Activated naive CD8-positive, alpha-beta T cell treated with anti-CD3 and anti-CD28 coated beads for 36 hours (primary cell): Measurements from ENCODE around the gene A4GALT. TPM values are rescaled to one million over a fixed set of nuclear protein-coding genes. Genes with fewer than 3 reads are reported as not detected.

Source experiments
- DNase-seq: peaks from one replicate; pipeline ENCODE4 v3.0.0; 2021
- H3K27ac Mint-ChIP-seq: one replicate; pipeline ENCODE4 v1.8.0; 2022; ENCODE audit warnings: mild to moderate bottlenecking, moderate library complexity, mixed read lengths
- H3K27me3 Mint-ChIP-seq: one replicate; pipeline ENCODE4 v1.8.0; 2022; ENCODE audit warnings: mild to moderate bottlenecking, mixed read lengths
- H3K36me3 Mint-ChIP-seq: one replicate; pipeline ENCODE4 v1.8.0; 2021; ENCODE audit warnings: mild to moderate bottlenecking, mixed read lengths
- H3K4me1 Mint-ChIP-seq: one replicate; pipeline ENCODE4 v1.8.0; 2021; ENCODE audit warnings: mixed read lengths
- H3K4me3 Mint-ChIP-seq: one replicate; pipeline ENCODE4 v1.8.0; 2022; ENCODE audit warnings: mild to moderate bottlenecking, moderate library complexity, mixed read lengths
- H3K9me3 Mint-ChIP-seq: one replicate; pipeline ENCODE4 v1.8.0; 2022; ENCODE audit warnings: mixed read lengths
- total RNA-seq, 2 experiments: library from RNA; stranded (reverse); gene quantifications; one replicate each; pipeline ENCODE4 v1.2.3, GENCODE V29; 2021

Gene A4GALT
- total RNA-seq, 2 experiments from 2014 or later: 0.08 TPM; not detected in 1

DNA sequence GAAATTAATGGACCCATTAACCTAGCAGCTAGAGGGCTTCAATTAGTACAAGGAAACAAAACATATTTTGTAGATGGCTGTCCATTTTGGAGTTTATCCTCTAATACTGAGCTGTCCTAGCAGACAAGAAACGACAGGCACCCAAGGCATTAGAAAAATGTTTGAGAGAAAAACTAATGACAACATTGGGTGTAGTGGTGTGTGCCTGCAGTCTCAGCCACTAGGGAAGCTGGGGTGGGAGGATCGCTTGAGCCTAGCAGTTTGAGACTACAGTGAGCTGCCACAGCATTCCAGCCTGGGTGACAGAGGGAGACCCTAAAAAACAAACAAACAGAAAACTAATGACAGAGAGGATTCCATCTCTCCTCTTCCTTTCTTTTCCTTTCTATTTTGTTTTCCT, 1.5 kb downstream of the A4GALT start:
- Mint-ChIP-seq H3K4me1 (peaks cover 18% of the 10 kb centered on the region), H3K27me3 (peaks cover 68% of the 10 kb centered on the region), H3K36me3 (no peaks in the 10 kb centered on the region), H3K27ac (no peak overlapping the region), H3K4me3 (peak overlapping the region; percentile 44), H3K9me3 (no peaks in the 10 kb centered on the region)
- DNase-seq: no peak

DNA sequence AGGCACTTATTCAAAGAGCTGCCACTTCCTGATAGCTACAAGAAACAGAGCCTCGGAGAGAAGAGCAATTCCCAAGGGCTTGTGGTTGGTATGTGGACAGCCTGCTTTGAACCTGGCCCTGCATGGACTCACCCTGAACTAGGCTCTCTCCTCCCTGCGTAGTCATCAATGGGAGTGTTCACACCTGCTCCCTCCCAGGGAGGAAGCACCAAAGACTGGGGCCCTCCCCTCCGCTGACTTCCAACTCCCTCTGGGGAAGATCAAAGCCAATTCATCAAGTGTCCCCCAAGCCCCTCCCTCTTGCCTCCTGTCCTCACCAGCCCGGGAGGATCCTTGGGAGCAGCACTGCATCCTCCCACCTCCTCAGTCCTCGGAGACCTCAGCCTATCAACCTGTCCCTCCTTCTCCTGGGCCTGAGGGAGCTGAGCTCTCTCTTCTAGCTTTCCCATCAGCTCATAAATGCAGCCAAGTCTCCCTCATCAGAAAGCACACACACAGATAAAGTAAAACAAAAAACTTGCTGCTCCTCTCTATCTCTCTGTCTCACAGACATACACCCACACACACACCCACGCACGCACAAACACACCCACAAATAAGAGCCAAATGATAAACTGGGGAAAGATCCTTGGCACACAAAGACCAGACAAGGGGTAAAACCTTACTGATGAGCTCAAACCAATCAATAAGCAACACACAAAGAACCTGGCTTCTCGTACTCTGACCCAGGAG, 3.3 kb downstream of the A4GALT start:
- no peaks in the 10 kb centered on the region for H3K9me3 Mint-ChIP-seq
- no peaks in the 10 kb centered on the region for H3K36me3 Mint-ChIP-seq
- no peak for DNase-seq
- H3K4me3 Mint-ChIP-seq: no peak overlapping the region
- H3K27me3 Mint-ChIP-seq: peaks cover 57% of the 10 kb centered on the region
- H3K27ac Mint-ChIP-seq: no peak overlapping the region
- peaks cover 18% of the 10 kb centered on the region for H3K4me1 Mint-ChIP-seq

DNA sequence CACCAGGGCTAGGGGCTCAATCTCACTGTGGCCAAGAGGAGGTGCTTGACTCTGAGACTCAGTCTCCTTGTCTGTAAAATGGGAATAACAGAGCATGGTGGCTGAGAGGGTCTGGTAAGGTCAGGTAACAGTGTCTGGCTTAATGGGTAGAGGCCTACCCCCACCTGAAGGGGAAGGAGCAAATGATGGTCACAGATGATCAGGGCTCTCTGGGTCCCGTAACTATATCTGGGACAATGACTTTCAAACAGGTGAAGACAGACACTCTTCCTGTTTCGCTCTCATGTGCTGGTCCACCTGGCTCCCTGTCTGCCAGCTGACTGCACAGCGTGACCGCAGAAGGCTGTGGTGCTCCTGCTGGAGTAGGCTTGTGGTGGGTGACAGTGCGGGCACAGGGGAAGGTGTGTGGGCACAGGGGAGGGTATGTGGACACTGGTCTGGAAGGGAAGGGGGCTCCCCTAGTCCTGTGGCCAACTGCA, 4.0 kb downstream of the A4GALT start:
- Mint-ChIP-seq H3K4me3 (no peak overlapping the region), H3K9me3 (no peaks in the 10 kb centered on the region), H3K27ac (no peak overlapping the region), H3K36me3 (no peaks in the 10 kb centered on the region), H3K4me1 (peaks cover 17% of the 10 kb centered on the region), H3K27me3 (peaks cover 55% of the 10 kb centered on the region)
- no peak for DNase-seq

DNA sequence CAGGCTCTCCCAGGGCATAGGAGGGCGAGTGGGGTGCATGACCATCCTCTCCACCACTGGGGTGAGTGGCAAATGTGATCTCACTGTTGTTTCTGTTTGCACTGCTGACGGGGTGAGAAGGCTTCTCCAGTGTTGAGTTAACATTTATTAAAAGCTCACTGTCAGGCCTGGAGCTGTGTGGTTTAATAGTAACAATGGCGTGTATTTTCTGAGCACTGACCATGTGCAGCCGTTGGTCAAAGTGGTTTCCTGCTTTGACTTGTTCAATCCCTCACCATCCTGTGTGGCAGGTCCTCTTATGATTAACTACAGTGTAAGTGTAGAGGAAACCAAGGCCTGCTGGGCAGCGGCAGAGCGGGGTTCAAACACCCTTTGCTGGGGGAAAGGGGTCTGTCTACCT, 4.4 kb downstream of the A4GALT start:
- Mint-ChIP-seq H3K36me3 (no peaks in the 10 kb centered on the region), H3K27me3 (peaks cover 53% of the 10 kb centered on the region), H3K9me3 (no peaks in the 10 kb centered on the region), H3K27ac (no peak overlapping the region), H3K4me1 (peaks cover 12% of the 10 kb centered on the region), H3K4me3 (no peak overlapping the region)
- DNase-seq: no peak

DNA sequence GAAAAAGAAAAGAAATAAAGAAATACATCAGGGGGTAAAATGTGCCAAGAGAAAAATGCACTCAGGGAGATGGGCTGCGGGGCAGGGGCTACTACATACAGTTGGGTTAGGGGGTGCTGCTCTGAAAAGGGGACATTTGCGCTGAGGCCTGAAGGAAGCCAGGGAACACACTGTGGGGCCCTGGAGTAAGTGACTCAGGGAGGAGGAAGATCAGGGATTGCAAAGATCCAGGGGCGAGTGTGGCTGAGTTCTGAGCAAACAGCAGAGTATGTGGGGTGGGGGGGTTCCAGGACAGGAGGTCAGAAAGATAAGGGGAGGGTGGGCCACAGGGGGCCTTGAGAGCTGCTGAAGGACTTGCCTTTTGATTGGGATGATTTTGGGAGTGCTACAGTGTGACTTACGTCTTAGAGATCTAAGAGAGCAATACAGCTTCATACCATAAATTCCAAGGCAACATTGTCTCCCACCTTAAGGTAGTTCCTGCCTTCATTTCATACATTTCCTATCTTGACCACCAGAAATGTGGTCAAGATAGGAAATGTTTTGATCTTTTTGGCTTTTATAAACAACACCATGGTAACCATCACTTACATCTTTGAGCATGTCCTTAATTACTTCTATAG, 5.8 kb downstream of the A4GALT start:
- Mint-ChIP-seq H3K4me1 (peaks cover 10% of the 10 kb centered on the region), H3K4me3 (no peak overlapping the region), H3K9me3 (peaks cover under 1% of the 10 kb centered on the region), H3K36me3 (no peaks in the 10 kb centered on the region), H3K27me3 (peaks cover 53% of the 10 kb centered on the region), H3K27ac (no peak overlapping the region)
- no peak for DNase-seq

DNA sequence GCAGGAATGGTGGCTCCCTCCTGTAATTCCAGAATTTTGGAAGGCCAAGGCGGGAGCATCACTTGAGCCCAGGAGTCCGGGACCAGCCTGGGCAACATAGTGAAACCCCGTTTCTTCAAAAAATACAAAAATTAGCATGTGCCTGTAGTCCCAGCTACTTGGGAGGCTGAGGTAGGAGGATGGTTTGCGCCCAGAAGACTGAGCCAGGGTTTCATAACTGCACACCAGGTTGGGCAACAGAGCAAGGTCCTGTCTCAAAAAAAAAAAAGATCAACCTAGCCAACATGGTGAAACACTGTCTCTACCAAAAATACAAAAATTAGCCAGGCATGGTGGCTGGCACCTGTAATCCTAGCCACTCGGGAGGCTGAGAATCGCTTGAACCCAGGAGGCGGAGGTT, 6.4 kb downstream of the A4GALT start:
- Mint-ChIP-seq H3K27me3 (peaks cover 49% of the 10 kb centered on the region), H3K36me3 (no peaks in the 10 kb centered on the region)

DNA sequence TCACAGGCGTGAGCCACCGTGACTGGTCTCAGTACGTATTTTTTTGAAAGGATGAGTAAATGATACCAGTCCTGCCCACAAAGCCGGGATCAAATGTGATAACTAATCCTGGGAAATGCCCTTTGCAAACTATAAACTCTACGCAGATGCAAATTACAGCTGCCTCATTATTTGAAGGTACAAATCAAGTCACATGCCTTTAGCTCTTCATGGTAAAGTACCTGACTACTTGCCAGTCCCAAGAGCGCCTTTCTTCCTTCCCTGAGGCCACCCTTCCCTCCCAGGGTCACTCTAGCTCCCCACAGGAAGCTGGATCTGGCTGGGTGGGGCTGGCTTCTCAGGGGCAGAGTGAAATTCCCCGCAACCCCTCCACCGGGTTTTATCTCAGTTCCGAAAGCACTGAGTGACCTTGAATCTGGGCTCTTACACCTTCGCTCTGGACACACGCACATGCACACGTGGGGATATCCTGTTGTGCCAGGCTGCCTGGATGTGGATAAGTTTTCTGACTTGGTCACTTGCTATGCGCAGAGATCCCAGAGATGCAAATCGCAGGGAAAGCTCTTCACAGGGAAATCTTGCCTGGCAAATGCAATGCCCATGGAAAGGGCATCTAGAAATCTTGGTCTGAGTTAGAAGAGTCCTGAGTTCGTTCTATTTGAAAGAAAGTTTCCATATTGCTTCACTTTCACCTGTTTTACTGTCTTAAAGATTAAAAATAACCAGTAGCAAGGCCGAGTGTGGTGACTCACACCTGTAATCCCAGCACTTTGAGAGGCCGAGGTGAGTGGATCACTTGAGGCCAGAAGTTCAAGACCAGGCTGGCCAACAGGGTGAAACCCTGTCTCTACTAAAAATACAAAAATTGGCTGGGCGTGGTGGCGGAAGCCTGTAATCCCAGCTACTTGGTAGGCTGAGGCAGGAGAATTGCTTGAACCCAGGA, 8.5 kb downstream of the A4GALT start:
- Mint-ChIP-seq H3K4me1 (no peaks in the 10 kb centered on the region), H3K27me3 (peaks cover 39% of the 10 kb centered on the region), H3K9me3 (peaks cover 2% of the 10 kb centered on the region), H3K36me3 (peaks cover 1% of the 10 kb centered on the region), H3K27ac (no peak overlapping the region), H3K4me3 (no peak overlapping the region)
- no peak for DNase-seq

More for the DNA sequence above, 6.4 kb downstream of the A4GALT start:
- Mint-ChIP-seq H3K4me1 (peaks cover 4% of the 10 kb centered on the region), H3K4me3 (no peak overlapping the region), H3K27ac (no peak overlapping the region), H3K9me3 (peaks cover 2% of the 10 kb centered on the region)
- no peak for DNase-seq

DNA sequence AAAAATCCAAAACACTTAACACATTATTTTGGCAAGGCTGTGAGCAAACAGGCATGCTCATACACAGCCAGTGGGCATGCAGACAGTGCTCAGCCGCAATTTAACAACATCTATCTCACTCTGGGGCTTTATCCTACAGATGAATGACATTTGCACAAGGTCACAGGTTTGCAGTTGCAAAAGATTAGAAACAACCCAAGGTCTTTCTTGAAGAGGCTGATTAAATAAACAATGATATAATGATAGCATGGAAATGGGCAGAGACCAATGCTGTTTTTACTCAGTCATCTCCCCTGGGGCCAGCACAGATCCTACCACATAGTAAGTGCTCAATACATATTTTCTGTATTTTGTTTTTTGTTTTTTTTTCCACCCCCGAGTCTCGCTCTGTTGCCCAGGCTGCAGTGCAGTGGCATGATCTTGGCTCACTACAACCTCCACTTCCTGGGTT, 9.4 kb downstream of the A4GALT start:
- no peak overlapping the region for H3K4me3 Mint-ChIP-seq
- peaks cover 2% of the 10 kb centered on the region for H3K9me3 Mint-ChIP-seq
- H3K27ac Mint-ChIP-seq: no peak overlapping the region
- no peak for DNase-seq
- peaks cover 38% of the 10 kb centered on the region for H3K27me3 Mint-ChIP-seq
- no peaks in the 10 kb centered on the region for H3K4me1 Mint-ChIP-seq
- peaks cover 1% of the 10 kb centered on the region for H3K36me3 Mint-ChIP-seq

DNA sequence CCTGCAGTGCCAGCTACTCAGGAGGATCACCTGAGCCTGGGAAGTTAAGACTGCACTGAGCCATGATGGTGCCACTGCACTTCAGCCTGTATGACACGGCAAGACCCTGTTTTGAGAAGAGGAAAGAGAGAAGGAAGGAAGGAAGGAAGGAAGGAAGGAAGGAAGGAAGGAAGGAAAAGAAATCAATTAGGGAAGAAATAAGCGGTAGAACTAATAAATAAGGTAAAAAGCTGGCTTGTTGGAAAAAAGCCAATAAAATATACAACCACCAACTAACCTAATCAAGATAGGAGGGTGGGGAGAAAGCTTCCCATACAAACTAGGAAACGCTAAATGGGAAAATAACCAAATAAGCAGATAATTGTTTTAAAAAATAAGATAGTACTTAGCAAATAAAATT, 12.3 kb downstream of the A4GALT start:
- DNase-seq: no peak
- H3K4me3 Mint-ChIP-seq: no peak overlapping the region
- H3K36me3 Mint-ChIP-seq: peaks cover 1% of the 10 kb centered on the region
- H3K27ac Mint-ChIP-seq: no peak overlapping the region
- peaks cover 27% of the 10 kb centered on the region for H3K27me3 Mint-ChIP-seq
- H3K4me1 Mint-ChIP-seq: no peaks in the 10 kb centered on the region
- H3K9me3 Mint-ChIP-seq: peaks cover 2% of the 10 kb centered on the region

DNA sequence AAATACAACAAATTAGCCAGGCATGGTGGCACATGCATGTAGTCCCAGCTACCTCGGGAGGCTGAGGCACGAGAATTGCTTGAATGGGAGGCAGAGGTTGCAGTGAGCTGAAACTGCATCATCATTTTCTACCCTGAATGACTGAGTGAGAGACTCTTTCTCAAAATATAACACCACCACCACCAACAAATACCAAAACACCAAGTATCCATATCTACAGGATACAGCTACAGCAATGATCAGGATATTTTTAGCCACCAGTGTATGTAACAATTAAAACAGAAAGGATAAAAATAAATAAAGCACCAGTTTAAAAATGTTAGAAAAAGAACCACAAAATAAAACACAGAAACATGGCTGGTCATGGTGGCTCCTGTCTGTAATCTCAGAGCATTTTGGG, 13.2 kb downstream of the A4GALT start:
- H3K27me3 Mint-ChIP-seq: peaks cover 21% of the 10 kb centered on the region

DNA sequence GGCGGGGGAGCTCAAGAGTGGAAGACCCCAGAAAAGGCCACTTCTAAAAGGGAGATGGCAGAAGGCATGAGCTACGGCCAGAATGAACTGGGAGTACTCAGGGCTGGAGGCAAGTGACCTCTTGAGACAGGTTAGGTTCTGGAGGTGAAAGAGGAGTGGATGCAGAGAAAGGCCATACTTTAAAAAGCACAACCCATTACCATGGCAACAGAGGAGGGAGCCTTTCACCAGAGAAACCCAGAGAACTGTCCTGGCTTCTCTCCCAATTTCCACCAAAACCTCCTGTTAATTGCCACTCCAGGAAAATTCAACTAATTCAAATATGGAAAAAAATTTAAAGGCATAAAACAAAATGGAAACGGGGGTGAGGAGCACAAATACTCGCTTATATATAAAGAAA, 15.8 kb downstream of the A4GALT start:
- H3K9me3 Mint-ChIP-seq: peaks cover 2% of the 10 kb centered on the region
- no peaks in the 10 kb centered on the region for H3K4me1 Mint-ChIP-seq
- H3K4me3 Mint-ChIP-seq: no peak overlapping the region
- H3K36me3 Mint-ChIP-seq: peaks cover 1% of the 10 kb centered on the region
- peaks cover 10% of the 10 kb centered on the region for H3K27me3 Mint-ChIP-seq
- no peak for DNase-seq
- no peak overlapping the region for H3K27ac Mint-ChIP-seq

More for the DNA sequence above, 13.2 kb downstream of the A4GALT start:
- H3K9me3 Mint-ChIP-seq: peaks cover 2% of the 10 kb centered on the region
- H3K27ac Mint-ChIP-seq: no peak overlapping the region
- no peak overlapping the region for H3K4me3 Mint-ChIP-seq
- DNase-seq: no peak
- H3K4me1 Mint-ChIP-seq: no peaks in the 10 kb centered on the region
- H3K36me3 Mint-ChIP-seq: peaks cover 1% of the 10 kb centered on the region

DNA sequence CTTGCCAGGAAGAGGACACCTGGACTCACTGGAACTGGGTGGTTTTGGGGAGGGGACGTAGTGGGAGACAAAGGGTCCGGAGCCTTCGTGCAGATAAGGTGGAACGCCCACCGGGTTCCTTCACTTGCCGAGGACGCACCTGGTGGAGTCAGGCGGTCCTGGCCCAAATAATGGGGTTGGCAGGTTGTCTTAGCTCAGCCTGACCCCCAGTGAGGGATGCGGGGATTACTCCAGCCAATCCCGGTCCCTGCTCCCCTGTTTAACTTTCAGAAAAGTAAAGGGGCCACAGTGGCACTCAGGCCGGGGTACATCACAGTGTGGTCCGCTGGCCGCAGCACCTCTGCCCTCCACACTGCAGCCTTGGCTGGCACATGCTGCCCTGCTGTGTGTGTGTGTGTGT, 18.0 kb downstream of the A4GALT start:
- Mint-ChIP-seq H3K4me3 (no peak overlapping the region), H3K27me3 (peaks cover 4% of the 10 kb centered on the region), H3K9me3 (no peaks in the 10 kb centered on the region), H3K27ac (no peak overlapping the region), H3K4me1 (no peaks in the 10 kb centered on the region), H3K36me3 (no peaks in the 10 kb centered on the region)
- no peak for DNase-seq

DNA sequence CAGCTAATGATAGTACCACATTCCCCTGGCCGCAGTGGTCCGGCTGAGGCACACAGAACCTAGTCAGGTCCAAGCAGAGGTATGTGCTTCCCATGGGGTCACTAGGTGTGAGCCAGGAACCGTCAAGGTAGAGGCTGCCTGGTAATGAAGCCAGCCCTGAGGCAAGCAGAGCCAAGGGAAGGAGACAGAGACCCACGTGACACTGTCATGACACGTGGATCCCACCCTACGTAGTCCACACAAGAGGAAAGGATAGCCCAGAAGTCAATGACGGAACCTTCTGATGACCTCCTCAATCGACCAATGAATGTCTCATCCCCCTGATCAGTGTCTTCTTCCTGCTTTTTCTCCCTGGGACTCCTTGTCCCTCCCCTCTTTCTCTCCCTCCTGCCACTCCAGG, 19.0 kb downstream of the A4GALT start:
- Mint-ChIP-seq H3K27me3 (no peaks in the 10 kb centered on the region), H3K4me3 (no peak overlapping the region), H3K4me1 (no peaks in the 10 kb centered on the region), H3K9me3 (no peaks in the 10 kb centered on the region), H3K36me3 (no peaks in the 10 kb centered on the region), H3K27ac (no peak overlapping the region)
- no peak for DNase-seq

DNA sequence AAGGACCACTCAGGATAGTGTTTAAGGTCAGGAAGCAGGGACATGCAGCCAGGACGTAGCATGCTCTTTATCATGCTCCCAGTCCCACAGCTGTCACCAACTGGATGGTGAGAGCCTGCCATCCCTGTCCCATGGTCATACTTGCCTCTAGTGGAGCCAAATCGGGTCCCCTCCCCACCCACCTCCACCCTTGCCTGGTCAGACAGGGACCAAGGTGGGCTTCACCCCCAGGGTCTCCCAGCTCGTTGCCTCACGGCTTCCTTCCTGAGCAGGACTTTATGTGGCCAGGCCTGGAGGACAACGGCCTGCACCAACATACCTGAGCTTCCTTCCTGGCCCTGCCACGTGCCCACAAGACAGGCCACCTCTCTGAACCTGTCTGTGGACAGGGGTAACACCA, 19.8 kb downstream of the A4GALT start:
- no peaks in the 10 kb centered on the region for H3K4me1 Mint-ChIP-seq
- H3K36me3 Mint-ChIP-seq: no peaks in the 10 kb centered on the region
- H3K4me3 Mint-ChIP-seq: no peak overlapping the region
- DNase-seq: no peak
- no peaks in the 10 kb centered on the region for H3K9me3 Mint-ChIP-seq
- no peaks in the 10 kb centered on the region for H3K27me3 Mint-ChIP-seq
- no peak overlapping the region for H3K27ac Mint-ChIP-seq

DNA sequence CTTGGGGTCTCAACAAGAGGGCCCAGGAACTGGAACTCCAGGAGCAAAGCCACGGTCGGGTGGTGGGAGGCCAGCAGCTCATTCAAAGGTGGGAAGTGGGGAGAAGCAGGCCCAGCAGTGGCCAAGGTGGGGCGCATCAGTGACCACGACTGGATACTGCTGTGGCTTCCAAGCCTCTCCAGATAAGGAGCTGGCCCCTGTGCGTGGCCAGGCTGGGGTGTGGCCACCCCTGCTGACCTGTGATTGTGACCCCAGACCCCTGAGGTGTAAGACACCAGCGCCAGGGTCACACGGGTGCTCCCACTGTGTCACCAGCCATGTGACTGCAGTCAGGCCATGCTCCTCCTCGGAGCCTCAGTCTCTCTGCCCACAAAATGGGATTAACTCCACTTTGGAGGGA, 20.3 kb downstream of the A4GALT start:
- no peaks in the 10 kb centered on the region for H3K27me3 Mint-ChIP-seq
- H3K27ac Mint-ChIP-seq: no peak overlapping the region
- no peaks in the 10 kb centered on the region for H3K4me1 Mint-ChIP-seq
- H3K36me3 Mint-ChIP-seq: no peaks in the 10 kb centered on the region
- DNase-seq: no peak
- H3K4me3 Mint-ChIP-seq: no peak overlapping the region
- no peaks in the 10 kb centered on the region for H3K9me3 Mint-ChIP-seq
